HepG2 (cell line): ENCODE results near the gene ACAA2. TPM values are rescaled to one million over a fixed set of nuclear protein-coding genes. Genes with fewer than 3 reads are reported as not detected.

Experiments
- ATAC-seq: fragments of 200-7000 bp; cut with Tn5 transposase; 3 replicates; pipeline ENCODE4 v1.9.1; 2020; ENCODE audit warnings: mild to moderate bottlenecking, moderate library complexity
- BruUV-seq: library from RNA; stranded (reverse); fragments of 400-500 nt; replicated peaks from 2 replicates; lab custom pipeline; 2021; lab: Mats Ljungman, UMichigan
- CTCF ChIA-PET: fragments of 300-600 bp; formaldehyde crosslinking; extraction: SDS; loops from one replicate; lab custom pipeline; 2021; ENCODE audit warnings: low total read pairs, inconsistent platforms, low intra/inter-chr PET ratio; lab: Yijun Ruan, JAX
- POLR2A ChIA-PET: fragments of 350-600 bp; sonication (Branson Sonifier 250); formaldehyde crosslinking; loops from one replicate; lab custom pipeline; 2020; ENCODE audit warnings: antibody characterized with exemption, inconsistent platforms; lab: Yijun Ruan, JAX
- DNase-seq: peaks from one replicate; pipeline ENCODE4 v3.0.0-alpha.2; 2015; ENCODE audit warnings: low spot score
- FAIRE-seq: peaks from 3 replicates; lab custom pipeline; 2011; peaks lifted over from hg19 to GRCh38; lab: Jason Lieb, UNC
- H2AFZ ChIP-seq: one replicate; pipeline ENCODE4 v1.6.1; 2011; ENCODE audit warnings: low read length, inconsistent platforms
- H3K27ac ChIP-seq: fragments of 300-600 bp; 3 replicates; pipeline ENCODE4 v1.8.0; 2011; ENCODE audit warnings: mixed run types, mild to moderate bottlenecking, mixed read lengths, low read length, inconsistent platforms; ENCODE audit not compliant: insufficient read depth; ENCODE audit errors: extremely low read length
- H3K27me3 ChIP-seq, 2 experiments: fragments of 200-600 bp in 1 of 2; 2 replicates in 1 of 2; 3 replicates in 1 of 2; pipeline versions ENCODE4 v1.6.0 to v1.8.0; 2011; ENCODE audit warnings: low read length in 2 of 2, mild to moderate bottlenecking in 2 of 2, moderate library complexity in 2 of 2, inconsistent platforms in 1 of 2; ENCODE audit not compliant: insufficient read depth in 2 of 2, control insufficient read depth in 1 of 2
- H3K36me3 ChIP-seq, 2 experiments: fragments of 200-600 bp in 1 of 2; replicated peaks in 1 of 2; 2 replicates in 1 of 2; 3 replicates in 1 of 2; pipeline versions ENCODE4 v1.5.1 to v1.8.0; 2011; ENCODE audit warnings: low read length in 2 of 2, inconsistent platforms in 1 of 2; ENCODE audit not compliant: insufficient read depth in 2 of 2, control insufficient read depth in 1 of 2
- H3K4me1 ChIP-seq: 2 replicates; pipeline ENCODE4 v1.5.1; 2012; ENCODE audit warnings: low read length, inconsistent platforms; ENCODE audit not compliant: insufficient read depth
- H3K4me2 ChIP-seq: 2 replicates; pipeline ENCODE4 v1.6.0; 2011; ENCODE audit warnings: low read depth, low read length, inconsistent platforms
- H3K4me3 ChIP-seq, 3 experiments: fragments of 200-600 bp in 1 of 3; sonication (generic), shearing (Covaris generic) in 1 of 3; replicated peaks in 1 of 3; 2 replicates each; pipeline ENCODE4 v1.5.1; 2011 to 2016; ENCODE audit warnings: low read length in 3 of 3, inconsistent platforms in 2 of 3, low read depth in 2 of 3, mild to moderate bottlenecking in 2 of 3, control low read depth in 1 of 3, mixed read lengths in 1 of 3; ENCODE audit not compliant: insufficient read depth in 1 of 3
- H3K79me2 ChIP-seq: one replicate; pipeline ENCODE4 v1.6.1; 2011; ENCODE audit warnings: low read length, inconsistent platforms; ENCODE audit not compliant: insufficient read depth
- H3K9ac ChIP-seq: 2 replicates; pipeline ENCODE4 v1.6.0; 2011; ENCODE audit warnings: mild to moderate bottlenecking, low read depth, low read length, inconsistent platforms; ENCODE audit not compliant: insufficient read depth
- H3K9me3 ChIP-seq: 2 replicates; pipeline ENCODE4 v1.5.1; 2012; ENCODE audit warnings: mild to moderate bottlenecking, low read length
- H4K20me1 ChIP-seq: 2 replicates; pipeline ENCODE4 v1.6.0; 2011; ENCODE audit warnings: inconsistent platforms, mild to moderate bottlenecking, low read length, moderate library complexity; ENCODE audit not compliant: insufficient read depth
- EED ChIP-seq: sonication (generic); formaldehyde crosslinking; IDR thresholded peaks from 2 replicates; pipeline ENCODE4 v1.5.0; 2020; ENCODE audit warnings: mild to moderate bottlenecking, missing genetic modification reagents
- FIP1L1 ChIP-seq: fragments of 200-400 bp; formaldehyde crosslinking; IDR thresholded peaks from 2 replicates; pipeline ENCODE4 v1.6.1; 2018; ENCODE audit warnings: low read depth, mild to moderate bottlenecking, low read length, moderate library complexity, borderline replicate concordance; ENCODE audit not compliant: insufficient read depth
- HHEX ChIP-seq: IDR thresholded peaks from 2 replicates; pipeline ENCODE4 v1.6.1; 2016; ENCODE audit warnings: control low read depth
- MXI1 ChIP-seq: IDR thresholded peaks from 3 replicates; pipeline ENCODE4 v1.6.1; 2012; ENCODE audit warnings: low read depth, low read length, inconsistent platforms, borderline replicate concordance
- RAD21 ChIP-seq: fragments of 450-650 bp; formaldehyde crosslinking; IDR thresholded peaks from 2 replicates; pipeline ENCODE4 v1.5.0; 2020; ENCODE audit warnings: mild to moderate bottlenecking
- RFXANK ChIP-seq: IDR thresholded peaks from 2 replicates; pipeline ENCODE4 v1.6.1; 2016
- SETDB1 ChIP-seq: sonication (generic); formaldehyde crosslinking; IDR thresholded peaks from 2 replicates; pipeline ENCODE4 v1.5.1; 2020; ENCODE audit warnings: missing genetic modification reagents, mild to moderate bottlenecking, borderline replicate concordance
- THYN1 ChIP-seq: sonication (generic); formaldehyde crosslinking; IDR thresholded peaks from 2 replicates; pipeline ENCODE4 v1.8.1; 2023; ENCODE audit warnings: low read depth, mild to moderate bottlenecking, moderate library complexity, missing genetic modification reagents, borderline replicate concordance
- ZMYM4 ChIP-seq: sonication (generic); formaldehyde crosslinking; IDR thresholded peaks from 2 replicates; pipeline ENCODE4 v1.8.1; 2023; ENCODE audit warnings: mild to moderate bottlenecking, missing genetic modification reagents
- ZNF3 ChIP-seq: IDR thresholded peaks from 2 replicates; pipeline ENCODE4 v1.7.0; 2017; ENCODE audit warnings: inconsistent platforms
- ZNF839 ChIP-seq: sonication (generic); formaldehyde crosslinking; IDR thresholded peaks from 2 replicates; pipeline ENCODE4 v1.4.0; 2020; ENCODE audit warnings: missing genetic modification reagents, mild to moderate bottlenecking, borderline replicate concordance
- WGBS: methylation state at CpG from one replicate; pipeline ENCODE4 v1.1.6; 2017; ENCODE audit warnings: low lambda C conversion rate; 5-methylcytosine and 5-hydroxymethylcytosine counted together
- in situ Hi-C: cut with HindIII; loops from 2 replicates; pipeline ENCODE4 v1.10.0; 2017; ENCODE audit warnings: low pct_unique_long_range_greater_than_20kb; ENCODE audit not compliant: extremely low pct_ligation_motif_present
- intact Hi-C: fragments of 100-400 bp; cut with micrococcal nuclease; formaldehyde crosslinking; loops from one replicate; pipeline ENCODE4 v1.10.0; 2022; ENCODE audit not compliant: unreplicated experiment
- polyA plus RNA-seq, 8 experiments: library from polyadenylated mRNA; depleted of rRNA in 3 of 8; stranded (reverse) in 7 of 8; unstranded in 1 of 8; fragments of >200 nt; fragmentation: Illumina TruSeq in 4 of 8; extraction: Trizol in 4 of 8; gene quantifications; 2 replicates each; pipeline versions ENCODE4 v1.2.1 to v1.2.3, GENCODE V29; 2011 to 2016; ENCODE audit warnings: low read depth in 4 of 8, missing spikeins in 1 of 8, mixed read lengths in 1 of 8; ENCODE audit not compliant: insufficient read depth in 1 of 8
- total RNA-seq, 5 experiments: library from RNA; depleted of rRNA; stranded (reverse); fragments of >200 nt; fragmentation: Illumina TruSeq; extraction: Trizol; gene quantifications; 2 replicates each; pipeline ENCODE4 v1.2.3, GENCODE V29; 2016; ENCODE audit warnings: low read depth in 1 of 5
- TF ChIP-seq, protein P1 (sequence below): sonication (generic); formaldehyde crosslinking; IDR thresholded peaks from 2 replicates; pipeline ENCODE4 v1.4.0; 2020; ENCODE audit warnings: mild to moderate bottlenecking, missing genetic modification reagents
- TF ChIP-seq, protein P2 (sequence below): sonication (generic); formaldehyde crosslinking; IDR thresholded peaks from 2 replicates; pipeline ENCODE4 v1.5.1; 2020; ENCODE audit warnings: missing genetic modification reagents, mild to moderate bottlenecking, borderline replicate concordance

The ACAA2 gene
- total and polyA plus RNA-seq, 2 of the 13 experiments (the other 11 are each of a cell fraction or from before 2014, with no cell fraction given), result 51.6 to 182 TPM

DNA sequence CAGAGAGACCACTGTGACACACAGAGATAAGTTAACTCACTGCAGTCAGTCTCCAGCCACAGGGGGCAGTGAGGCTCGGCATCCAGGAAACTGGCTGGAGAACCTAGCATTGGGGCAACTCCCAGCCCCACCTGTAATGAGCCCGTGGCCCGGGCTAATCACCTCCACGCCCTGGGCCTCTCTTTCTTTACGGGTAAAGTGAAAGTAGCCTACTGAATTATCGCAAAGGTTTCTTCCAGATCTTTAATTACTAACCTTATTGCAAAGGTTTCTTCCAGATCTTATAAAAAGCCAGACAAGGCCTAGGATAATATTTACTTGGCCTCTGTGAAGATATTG is 45.7 kb upstream of the ACAA2 start:
- DNase-seq (no peak), ATAC-seq (peak; percentile 48), FAIRE-seq (no peak)
- H3K9ac ChIP-seq, result no peak overlapping the region
- no peak overlapping the region for H3K4me2 ChIP-seq
- intact Hi-C loops, result loop anchor here (5.0 kb wide), 2 partner anchors 47 to 72 kb away; partner anchors contain the start of gene ACAA2
- no peaks in the 10 kb centered on the region for H3K9me3 ChIP-seq
- H3K27ac ChIP-seq, result no peak overlapping the region
- no TSS peak for BruUV-seq
- H2AFZ ChIP-seq, result no peak overlapping the region
- no peaks in the 10 kb centered on the region for H4K20me1 ChIP-seq
- WGBS, result 57% methylated on average over 6 of the region's 6 CpGs
- H3K4me1 ChIP-seq, result peaks cover 16% of the 10 kb centered on the region
- H3K27me3 ChIP-seq, result no peaks in the 10 kb centered on the region
- no peak for TF ChIP-seq RFXANK (CRISPR knock-in tag)
- TF ChIP-seq ZMYM4 (CRISPR knock-in tag), result 0 out of 2 replicates have a peak, but pooled peaks have one; percentile 4
- in situ Hi-C loops, result loop anchor here (5.0 kb wide), 2 partner anchors 297 to 347 kb away; partner anchors contain the start of gene LIPG
- H3K4me3 ChIP-seq, result no peak overlapping the region
- POLR2A ChIA-PET, result interaction anchor here (1.0 to 1.5 kb wide), 6 partner anchors 21 to 372 kb away, joined by 3 to 7 read pairs (median 4); partner anchors contain the start of genes ACAA2 and C18orf32
- no peaks in the 10 kb centered on the region for H3K79me2 ChIP-seq
- CTCF ChIA-PET, result interaction anchor here (2.2 to 3.1 kb wide), 2 partner anchors 299 to 348 kb away, joined by 15 to 33 read pairs; no protein-coding TSS in a partner anchor
- H3K36me3 ChIP-seq, result no peaks in the 10 kb centered on the region; a peak in 1 of 5 replicates

DNA sequence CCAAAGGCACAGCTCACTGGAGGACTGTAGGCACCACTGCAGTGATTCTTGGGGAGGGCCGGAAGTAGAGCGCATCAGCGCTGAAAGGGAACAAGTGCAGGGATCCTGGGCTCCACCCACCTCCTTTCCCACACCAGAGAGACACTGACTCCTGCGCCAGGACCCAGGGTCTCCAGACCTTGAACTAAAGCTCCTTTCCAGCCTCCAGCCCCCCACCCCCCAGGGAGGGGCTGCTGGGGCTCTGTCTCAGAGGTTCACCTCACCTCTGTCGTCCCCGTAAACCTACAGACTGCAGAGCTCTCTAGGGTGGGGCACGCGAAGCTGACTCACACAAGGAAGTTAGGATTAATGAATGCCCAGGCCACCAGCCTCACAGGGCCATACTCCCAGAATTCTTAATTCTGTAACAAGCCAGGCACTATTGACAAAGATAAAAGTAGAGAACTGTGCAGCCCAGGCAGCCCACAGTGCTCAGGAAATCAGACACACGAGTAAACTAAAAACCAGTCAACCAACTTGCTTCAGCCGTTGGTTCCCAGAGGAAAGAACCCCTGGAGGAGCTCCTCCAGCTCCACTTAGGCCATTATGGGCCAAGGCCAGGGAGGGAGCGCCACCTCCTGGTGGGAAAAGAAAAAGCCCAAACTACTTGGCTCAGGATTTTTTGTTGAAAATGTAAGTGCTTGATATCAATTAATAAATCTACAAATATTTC is 45.1 kb upstream of the ACAA2 start:
- Histone ChIP-seq H3K27ac (no peak overlapping the region), H2AFZ (no peak overlapping the region), H3K4me2 (no peak overlapping the region), H3K9me3 (no peaks in the 10 kb centered on the region), H4K20me1 (no peaks in the 10 kb centered on the region), H3K9ac (no peak overlapping the region), H3K36me3 (no peaks in the 10 kb centered on the region; a peak in 1 of 5 replicates), H3K27me3 (no peaks in the 10 kb centered on the region), H3K79me2 (no peaks in the 10 kb centered on the region), H3K4me1 (peaks cover 16% of the 10 kb centered on the region), H3K4me3 (no peak overlapping the region)
- no TSS peak for BruUV-seq
- ATAC-seq, result peak; percentile 82
- intact Hi-C loops (loop anchor here (1.0 to 5.0 kb wide), 4 partner anchors 46 to 348 kb away; partner anchors contain the start of gene ACAA2), in situ Hi-C loops (loop anchor here (5.0 kb wide), 2 partner anchors 296 to 346 kb away; partner anchors contain the start of gene LIPG)
- DNase-seq, result peak; percentile 44
- WGBS, result 58% methylated on average over 10 of the region's 11 CpGs
- POLR2A ChIA-PET, result interaction anchor here (1.0 to 1.5 kb wide), 6 partner anchors 21 to 371 kb away, joined by 3 to 7 read pairs (median 4); partner anchors contain the start of genes ACAA2 and C18orf32
- FAIRE-seq, result peak; percentile 80
- CTCF ChIA-PET, result interaction anchor here (2.2 to 3.1 kb wide), 2 partner anchors 299 to 347 kb away, joined by 15 to 33 read pairs; no protein-coding TSS in a partner anchor
- no peak for TF ChIP-seq THYN1 (CRISPR knock-in tag)
- TF ChIP-seq ZNF839 (CRISPR knock-in tag), result no peak
- no peak for TF ChIP-seq HHEX
- 0 out of 2 replicates have a peak, but pooled peaks have one; percentile 22 for TF ChIP-seq ZMYM4 (CRISPR knock-in tag)
- TF ChIP-seq RAD21 (CRISPR knock-in tag), result peak; percentile 93
- no peak for TF ChIP-seq MXI1
- no peak for TF ChIP-seq ZNF3 (CRISPR knock-in tag)
- no peak for TF ChIP-seq SETDB1 (CRISPR knock-in tag)
- TF ChIP-seq FIP1L1, result no peak
- TF ChIP-seq, protein P1, sequence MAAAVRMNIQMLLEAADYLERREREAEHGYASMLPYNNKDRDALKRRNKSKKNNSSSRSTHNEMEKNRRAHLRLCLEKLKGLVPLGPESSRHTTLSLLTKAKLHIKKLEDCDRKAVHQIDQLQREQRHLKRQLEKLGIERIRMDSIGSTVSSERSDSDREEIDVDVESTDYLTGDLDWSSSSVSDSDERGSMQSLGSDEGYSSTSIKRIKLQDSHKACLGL (CRISPR knock-in tag), result no peak
- TF ChIP-seq, protein P2, sequence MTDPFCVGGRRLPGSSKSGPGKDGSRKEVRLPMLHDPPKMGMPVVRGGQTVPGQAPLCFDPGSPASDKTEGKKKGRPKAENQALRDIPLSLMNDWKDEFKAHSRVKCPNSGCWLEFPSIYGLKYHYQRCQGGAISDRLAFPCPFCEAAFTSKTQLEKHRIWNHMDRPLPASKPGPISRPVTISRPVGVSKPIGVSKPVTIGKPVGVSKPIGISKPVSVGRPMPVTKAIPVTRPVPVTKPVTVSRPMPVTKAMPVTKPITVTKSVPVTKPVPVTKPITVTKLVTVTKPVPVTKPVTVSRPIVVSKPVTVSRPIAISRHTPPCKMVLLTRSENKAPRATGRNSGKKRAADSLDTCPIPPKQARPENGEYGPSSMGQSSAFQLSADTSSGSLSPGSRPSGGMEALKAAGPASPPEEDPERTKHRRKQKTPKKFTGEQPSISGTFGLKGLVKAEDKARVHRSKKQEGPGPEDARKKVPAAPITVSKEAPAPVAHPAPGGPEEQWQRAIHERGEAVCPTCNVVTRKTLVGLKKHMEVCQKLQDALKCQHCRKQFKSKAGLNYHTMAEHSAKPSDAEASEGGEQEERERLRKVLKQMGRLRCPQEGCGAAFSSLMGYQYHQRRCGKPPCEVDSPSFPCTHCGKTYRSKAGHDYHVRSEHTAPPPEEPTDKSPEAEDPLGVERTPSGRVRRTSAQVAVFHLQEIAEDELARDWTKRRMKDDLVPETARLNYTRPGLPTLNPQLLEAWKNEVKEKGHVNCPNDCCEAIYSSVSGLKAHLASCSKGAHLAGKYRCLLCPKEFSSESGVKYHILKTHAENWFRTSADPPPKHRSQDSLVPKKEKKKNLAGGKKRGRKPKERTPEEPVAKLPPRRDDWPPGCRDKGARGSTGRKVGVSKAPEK (CRISPR knock-in tag), result no peak
- no peak for TF ChIP-seq EED (CRISPR knock-in tag)
